ENCODE results near the gene POLR2I.
"Not testable (repeated sequence)": the region's sequence is repeated elsewhere in the genome, so short reads cannot be mapped to it uniquely, and the experiment has no call there.

Gene POLR2I

DNA sequence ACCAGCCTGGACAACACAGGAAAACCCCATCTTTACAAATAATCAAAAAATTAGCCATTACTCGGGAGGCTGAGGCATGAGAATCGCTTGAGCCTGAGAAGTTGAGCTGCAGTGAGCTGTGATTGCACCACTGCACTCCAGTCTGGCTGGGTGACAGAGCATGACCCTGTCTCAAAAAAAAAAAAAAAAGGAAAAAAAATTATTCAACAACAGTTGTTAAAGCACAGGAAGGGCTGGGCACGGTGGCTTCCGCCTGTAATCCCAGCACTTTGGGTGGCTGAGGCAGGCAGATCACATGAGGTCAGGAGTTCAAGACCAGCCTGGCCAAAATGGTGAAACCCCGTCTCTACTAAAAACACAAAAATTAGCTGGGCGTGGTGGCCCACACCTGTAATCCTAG lies 16.5 kb upstream of the POLR2I start:
- DNase-seq: not testable (repeated sequence)

DNA sequence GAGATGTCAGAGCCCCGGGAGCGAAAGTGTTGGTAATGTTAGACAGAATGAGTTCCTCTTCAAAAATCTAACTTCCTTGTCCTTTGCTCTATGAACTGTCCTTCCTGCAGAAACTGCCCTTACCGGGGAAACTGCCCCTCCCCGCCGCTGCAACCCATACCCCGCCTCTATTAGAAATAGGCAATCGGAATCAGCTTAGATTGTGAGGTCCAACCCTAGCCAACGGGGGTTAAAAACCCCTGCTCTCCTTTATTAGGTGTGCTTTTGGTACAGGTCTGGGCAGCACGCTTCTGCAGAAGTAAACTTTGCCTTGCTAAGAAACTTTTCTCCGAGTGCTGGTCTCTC lies 13.7 kb upstream of the POLR2I start:
- DNase-seq: no peak

DNA sequence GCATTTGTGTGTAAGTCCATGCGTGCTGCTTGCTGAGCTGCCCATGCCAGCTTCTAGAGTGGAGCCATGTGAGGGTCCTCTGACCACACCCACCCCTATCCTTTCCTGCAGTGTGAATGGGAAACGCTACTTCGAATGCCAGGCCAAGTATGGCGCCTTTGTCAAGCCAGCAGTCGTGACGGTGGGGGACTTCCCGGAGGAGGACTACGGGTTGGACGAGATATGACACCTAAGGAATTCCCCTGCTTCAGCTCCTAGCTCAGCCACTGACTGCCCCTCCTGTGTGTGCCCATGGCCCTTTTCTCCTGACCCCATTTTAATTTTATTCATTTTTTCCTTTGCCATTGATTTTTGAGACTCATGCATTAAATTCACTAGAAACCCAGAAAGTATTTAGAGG lies 10.9 kb upstream of the POLR2I start:
- DNase-seq: no peak

DNA sequence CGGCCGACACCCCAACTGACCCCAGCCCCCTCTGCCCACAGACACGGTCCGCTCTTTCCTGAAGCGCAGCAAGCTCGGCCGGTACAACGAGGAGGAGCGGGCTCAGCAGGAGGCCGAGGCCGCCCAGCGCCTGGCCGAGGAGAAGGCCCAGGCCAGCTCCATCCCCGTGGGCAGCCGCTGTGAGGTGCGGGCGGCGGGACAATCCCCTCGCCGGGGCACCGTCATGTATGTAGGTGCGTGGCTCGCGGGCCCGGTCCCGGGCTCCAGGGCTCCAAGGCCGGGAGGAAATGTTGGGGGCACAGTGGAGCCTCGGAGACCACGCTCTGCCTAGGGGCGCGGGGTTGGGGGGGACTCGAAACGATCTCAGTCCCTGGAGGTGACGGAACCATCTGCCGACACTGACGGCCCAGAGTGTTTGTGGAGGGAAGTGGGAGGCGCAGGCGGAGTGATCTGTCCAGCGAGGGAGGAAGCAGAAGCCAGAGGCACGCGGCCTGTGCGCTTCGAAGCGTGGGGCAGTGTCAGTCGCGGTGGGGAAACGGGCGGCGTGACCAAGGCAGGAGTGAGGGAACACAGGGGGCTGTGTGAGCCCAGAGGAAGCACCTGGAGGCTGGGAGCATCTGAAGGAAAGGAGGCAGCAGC lies 6.9 kb upstream of the POLR2I start:
- no peak for DNase-seq

DNA sequence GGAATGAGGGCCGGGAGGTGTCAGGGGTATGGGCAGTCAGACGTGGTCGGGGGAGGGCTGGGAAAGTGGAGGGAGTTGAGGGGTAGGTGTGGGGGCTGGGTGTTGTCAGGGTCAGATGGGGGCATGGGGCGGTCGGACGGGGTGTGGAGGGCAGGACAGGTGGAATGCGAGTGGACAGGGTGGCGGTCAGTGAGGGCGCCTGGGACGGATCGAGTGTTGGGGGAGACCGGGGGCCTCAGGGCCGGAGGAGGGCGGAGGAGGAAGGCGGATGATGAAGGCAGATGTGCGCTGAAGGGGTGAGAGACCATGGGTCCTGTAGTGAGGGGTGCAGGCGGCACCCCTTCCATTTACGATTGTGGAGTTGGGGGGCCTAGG lies 6.3 kb upstream of the POLR2I start:
- DNase-seq: no peak

DNA sequence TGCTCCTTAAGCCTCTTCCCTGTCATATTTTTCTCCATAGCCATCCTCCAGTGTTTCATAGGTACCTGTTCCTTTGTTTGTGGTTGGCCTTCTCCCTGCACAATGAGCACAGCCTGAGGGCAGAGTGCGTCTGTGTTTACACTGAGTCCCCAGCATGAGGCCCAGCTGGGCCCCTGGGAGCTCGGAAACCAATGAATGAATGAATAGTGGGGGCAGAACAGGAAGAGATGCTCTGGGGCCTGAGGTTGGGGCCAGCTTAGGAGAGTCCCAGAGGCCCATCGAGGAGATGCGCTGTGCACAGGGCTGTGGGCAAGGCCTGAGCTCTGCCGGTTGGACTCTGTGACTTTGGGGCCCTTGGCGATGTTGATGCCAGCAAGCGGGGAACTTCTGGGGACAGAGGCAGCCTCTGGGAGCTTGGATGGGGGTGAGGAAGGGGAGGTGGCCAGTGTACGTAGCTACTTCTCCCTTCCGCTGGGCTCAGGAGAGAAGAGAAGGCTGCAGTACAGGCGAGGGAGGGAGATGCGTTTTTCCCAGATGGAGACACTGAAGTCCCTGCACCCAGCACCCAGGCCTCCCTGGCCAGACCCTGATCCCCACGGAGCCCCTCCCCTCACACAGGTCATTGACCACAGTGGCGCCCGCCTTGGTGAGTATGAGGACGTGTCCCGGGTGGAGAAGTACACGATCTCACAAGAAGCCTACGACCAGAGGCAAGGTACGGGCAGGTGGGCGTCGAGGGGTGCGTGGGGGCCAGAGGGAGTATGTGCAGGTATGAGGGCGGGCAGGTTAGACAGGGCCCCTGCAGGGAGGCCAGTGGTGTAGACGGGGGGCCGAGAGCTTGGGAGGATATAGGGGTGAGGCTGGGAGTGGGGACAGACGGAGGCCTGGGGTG lies 5.7 kb upstream of the POLR2I start:
- no peak for DNase-seq

DNA sequence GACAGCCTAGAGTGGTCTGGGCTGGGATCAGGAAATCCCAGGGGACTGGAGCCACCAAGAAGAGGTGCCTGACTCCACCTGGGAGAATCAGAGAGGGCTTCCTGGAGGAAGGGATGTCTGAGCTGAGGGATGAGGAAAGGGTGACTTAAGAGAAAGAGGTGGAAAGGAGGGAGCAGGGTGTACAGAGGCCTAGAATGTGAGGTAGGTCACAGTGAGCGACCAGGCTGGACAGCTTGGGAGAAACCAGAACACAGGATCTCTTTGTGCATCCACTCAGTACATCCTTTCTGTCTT lies 1.6 kb upstream of the POLR2I start:
- DNase-seq: no peak

DNA sequence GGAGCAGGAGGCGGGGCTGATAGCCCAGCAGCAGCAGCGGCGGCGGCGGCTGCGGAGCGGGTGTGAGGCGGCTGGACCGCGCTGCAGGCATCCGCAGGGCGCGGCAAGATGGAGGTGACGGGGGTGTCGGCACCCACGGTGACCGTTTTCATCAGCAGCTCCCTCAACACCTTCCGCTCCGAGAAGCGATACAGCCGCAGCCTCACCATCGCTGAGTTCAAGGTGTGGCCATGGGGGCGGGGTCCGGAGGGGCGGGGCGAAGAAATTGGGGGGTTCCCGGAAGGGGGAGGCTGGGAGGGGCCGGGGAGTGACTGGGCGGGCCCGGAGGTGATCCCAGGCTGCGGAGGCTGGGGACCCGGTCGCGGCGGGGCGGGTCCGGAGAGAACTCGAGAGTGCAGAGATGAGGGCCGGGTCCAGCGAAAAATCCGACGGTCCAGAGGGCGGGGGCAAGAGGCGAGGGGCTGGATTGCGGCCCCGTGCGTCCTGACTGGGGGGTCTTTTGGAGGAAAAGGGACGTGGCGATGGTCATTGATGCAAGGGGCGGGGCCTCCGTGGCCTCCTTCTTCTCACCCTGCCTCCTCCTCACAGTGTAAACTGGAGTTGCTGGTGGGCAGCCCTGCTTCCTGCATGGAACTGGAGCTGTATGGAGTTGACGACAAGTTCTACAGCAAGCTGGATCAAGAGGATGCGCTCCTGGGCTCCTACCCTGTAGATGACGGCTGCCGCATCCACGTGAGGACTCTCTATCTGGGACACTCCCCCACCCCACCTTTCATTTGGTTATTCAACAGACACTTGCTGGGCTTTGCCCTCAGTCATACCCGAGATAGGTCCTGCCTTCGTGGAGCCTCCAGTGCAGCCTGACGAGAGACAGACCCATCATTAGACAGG lies 1.0 kb upstream of the POLR2I start, which contains the start of gene TBCB:
Gene TBCB, plus strand, starts transcription at position 16 of the 891 bp plus-strand sequence. Its CDS starts 93 bp downstream, at position 109.
- DNase-seq: no peak

DNA sequence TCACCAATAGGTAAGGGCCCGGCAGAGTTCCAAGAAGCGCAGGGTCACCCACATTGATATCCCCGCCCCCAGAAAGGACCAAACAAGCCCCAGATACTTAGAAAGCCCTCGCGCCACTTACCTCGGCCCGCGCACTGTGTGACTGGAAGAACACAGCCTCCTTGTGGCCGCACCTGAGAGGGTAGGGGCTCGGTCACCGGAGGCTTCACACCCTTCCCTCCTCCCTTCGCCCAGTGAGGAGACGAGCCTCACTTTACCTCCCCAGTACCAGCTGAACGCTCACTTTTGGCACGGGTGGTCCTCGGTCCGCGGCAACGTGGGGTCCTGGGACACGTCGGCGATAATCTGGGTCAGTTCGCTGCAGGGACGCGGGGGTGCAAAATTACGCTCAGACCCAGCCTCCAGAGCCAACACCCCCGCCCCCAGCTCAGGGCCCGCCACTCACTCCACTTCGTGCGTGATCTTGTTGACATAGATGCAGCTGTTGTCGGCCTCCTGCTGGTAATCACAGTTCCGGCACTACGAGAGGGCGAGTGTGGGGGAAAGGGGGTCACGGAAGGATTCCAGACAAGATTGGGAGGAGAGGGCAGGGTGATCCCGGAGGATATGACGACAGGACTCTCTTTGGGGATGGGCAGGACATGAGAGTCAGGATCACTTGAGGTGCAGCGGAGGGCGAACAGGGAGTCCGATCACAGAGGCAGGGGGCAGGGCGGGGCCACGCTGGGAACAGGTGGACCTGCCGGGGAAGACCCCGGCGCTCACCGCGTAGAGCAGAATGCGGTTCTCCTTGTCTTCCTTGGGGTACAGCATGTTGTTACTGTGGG lies 568 bp downstream of the POLR2I start:
- no peak for DNase-seq

DNA sequence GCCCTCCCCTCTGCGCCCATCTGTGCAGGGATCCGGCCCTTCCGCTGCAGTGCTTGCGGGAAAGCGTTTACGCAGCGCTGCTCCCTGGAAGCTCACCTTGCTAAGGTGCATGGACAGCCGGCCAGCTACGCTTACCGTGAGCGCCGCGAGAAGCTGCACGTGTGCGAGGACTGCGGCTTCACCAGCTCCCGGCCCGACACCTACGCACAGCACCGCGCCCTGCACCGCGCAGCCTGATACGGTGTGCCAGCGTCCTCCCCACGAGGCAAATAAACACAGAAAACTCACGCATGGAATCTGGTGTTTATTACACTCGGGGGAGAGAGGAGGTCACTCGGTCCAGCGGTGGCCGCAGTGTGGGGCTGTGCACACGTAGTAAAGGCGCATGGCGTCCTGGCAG lies 1.2 kb downstream of the POLR2I start:
- no peak for DNase-seq

DNA sequence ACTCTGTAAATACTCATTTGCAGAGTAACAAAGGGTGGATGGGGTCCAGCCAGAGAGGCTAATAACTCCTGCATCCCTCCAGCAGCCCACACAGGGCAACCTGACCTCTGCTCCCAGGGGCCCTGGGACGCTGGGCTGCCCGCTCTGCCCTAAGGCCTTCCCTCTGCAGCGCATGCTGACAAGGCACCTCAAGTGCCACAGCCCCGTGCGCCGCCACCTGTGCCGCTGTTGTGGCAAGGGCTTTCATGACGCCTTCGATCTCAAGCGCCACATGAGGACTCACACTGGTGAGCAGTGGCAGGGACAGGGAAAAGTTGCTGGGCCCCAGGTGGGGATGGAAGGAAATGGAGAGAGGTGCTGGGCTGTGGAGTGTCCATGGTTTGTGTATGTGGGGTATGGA lies 2.0 kb downstream of the POLR2I start:
- DNase-seq: no peak

DNA sequence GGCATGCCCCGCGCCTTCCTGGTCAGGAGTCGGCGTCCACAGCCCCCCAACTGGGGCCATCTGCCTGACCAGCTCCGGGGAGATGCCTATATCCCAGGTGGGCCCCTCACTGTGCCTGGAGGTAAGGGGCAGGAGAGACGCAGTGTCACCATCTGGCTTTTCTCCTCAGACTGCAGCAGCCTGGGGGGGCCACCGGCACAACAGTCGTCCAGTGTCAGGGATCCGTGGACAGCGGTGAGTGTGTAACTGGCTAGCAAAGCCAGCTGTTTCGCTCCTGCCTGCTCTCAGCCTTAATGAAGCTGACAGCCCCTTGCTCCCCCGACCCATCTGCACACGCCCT lies 3.5 kb downstream of the POLR2I start:
- DNase-seq: no peak

DNA sequence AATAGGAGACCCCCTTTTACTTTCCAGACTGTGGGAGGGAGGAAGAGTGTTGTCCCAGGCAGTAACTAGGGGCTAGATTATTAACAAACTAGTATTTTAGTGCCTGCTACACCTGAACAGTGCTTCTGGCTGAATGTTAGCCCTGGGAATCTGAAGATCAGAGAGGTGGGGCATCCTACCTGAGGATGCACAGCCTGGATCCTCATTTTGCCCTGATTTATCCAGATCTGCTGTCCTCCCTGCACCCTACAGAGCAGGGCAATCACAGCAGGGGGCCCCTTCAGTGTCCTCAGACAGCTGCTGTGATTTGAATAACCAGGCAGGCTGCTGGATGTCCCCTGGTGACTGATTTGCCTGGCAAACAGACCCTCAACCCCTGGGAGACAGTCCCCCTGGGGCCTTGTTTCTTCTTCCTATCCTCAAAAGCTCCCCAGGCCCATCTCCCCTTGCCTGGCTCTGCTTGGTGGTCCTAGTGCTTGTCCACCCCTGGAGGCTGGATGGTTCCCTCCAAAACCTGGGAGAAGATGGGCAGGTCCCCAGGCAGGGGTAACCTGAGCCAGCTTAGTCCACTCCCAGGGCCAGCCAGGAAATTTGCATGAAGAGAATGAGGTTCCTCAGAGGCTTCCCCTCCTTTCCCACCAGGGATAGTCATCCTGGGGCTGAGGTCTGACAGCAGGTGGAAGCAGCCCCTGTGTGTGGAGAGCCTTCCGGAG lies 4.0 kb downstream of the POLR2I start, which contains the start of gene OVOL3:
Gene OVOL3, plus strand, starts transcription at position 657 of the 713 bp plus-strand sequence. CDS start 60 bp downstream, outside the sequence.
- peak; percentile 31 for DNase-seq

DNA sequence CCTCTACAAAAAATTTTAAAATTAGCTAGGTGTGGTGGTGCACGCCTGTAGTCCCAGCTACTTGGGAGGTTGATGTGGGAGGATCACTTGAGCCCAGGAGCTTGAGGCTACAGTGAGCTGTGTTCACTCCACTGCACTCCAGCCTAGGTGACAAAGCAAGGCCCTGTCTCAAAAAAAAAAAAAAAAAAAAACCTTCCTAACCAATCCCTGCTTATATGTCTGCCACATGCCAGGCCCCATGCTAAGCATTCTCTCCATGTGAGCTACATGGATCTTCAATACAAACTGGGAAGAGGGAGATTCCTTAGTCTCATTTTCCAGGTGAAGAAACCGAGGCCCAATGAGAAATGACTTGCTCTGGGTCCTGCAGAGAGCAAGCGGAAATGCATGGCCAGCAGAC lies 6.0 kb downstream of the POLR2I start:
- no peak for DNase-seq

DNA sequence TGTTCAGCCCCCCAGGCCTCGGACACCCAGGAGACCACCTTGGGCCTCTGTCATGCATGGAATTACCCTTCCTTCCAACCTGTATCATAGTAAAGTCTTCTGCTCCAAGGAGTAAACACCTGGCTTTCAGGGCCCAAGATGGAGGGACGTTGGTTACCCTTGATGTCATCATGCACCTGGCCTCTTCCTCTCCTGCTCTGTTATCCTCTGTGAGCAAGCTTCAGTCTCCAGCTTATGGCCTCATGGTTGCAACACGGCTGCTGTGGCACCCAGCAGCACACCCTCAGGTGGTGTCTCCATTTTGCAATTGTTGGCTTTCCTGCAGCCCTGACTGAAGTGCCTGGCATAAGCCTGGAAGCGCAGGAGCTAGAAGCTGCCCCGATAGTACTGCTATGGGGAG lies 7.7 kb downstream of the POLR2I start:
- DNase-seq: no peak

DNA sequence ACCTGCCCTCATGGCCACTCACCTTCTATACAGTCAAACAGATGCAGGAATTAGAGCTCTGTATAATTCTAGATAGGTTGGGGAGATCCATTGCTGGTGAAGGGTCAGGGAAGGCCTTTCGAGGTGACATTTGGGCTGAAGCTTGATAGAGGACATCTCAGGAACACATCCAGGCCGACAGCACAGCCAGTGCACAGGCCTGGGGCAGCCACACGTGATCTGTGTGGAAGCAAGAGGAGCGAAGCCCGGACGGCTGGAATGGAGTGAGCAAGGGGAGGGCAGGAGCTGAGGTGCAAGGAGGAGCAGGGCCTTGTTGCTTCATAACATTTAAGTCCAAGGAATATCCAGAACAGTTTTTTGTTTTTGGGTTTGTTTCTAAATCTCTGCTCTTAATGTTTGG lies 8.2 kb downstream of the POLR2I start:
- DNase-seq: no peak

DNA sequence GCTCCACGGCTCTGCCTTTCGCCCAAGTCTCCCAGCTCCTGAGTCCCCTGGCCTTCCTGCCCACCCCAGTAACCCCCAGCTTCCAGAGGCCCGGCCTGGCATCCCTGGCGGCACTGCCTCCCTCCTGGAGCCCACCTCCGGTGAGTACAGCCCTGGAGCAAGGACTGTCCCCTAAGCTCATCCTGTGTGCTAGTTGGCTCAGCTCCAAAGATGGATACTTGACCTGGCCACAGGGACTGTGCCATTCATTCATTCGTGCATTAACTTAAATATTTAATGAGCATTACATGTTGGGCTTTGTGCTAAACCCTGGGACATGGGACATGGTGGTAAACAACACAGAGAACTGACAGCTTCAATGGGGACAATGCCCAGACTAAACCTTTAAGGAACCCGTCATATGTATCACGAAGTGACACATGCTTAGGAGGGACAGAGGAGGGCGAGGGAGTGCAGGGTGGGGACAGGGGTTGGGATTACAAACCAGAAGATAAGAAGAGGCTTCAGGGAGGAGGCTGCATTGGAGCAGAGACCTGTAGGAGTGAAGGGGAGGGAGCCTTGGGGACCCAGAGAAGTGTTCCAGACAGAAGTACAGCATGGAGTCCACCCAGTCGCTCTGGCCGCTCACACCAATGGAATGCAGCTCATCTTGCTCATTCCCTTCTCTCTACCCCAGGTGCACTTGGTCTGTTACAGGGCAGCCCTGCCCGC lies 10.7 kb downstream of the POLR2I start:
- no peak for DNase-seq

DNA sequence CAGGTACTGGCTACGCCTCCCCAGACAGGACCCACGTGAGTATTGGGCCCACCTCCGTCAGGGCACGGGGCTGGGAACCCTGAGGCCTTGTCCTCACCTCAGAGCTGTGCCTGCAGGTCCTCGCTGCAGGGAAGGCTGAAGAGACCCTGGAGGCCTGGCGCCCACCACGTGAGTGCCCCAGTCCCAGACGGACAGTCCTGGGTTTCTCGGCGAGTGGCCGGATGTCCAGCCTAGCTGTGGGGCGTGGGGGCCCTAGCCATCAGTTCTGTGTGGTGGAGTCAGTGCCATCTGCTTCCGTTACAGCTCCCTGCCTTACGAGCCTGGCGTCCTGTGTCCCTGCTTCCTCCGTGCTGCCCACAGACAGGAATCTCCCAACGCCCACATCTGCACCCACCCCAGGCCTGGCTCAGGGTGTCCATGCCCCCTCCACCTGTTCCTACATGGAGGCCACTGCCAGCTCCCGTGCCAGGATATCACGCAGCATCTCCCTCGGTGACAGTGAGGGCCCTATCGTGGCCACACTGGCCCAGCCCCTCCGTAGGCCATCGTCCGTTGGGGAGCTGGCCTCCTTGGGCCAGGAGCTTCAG lies 11.5 kb downstream of the POLR2I start:
- no peak for DNase-seq

DNA sequence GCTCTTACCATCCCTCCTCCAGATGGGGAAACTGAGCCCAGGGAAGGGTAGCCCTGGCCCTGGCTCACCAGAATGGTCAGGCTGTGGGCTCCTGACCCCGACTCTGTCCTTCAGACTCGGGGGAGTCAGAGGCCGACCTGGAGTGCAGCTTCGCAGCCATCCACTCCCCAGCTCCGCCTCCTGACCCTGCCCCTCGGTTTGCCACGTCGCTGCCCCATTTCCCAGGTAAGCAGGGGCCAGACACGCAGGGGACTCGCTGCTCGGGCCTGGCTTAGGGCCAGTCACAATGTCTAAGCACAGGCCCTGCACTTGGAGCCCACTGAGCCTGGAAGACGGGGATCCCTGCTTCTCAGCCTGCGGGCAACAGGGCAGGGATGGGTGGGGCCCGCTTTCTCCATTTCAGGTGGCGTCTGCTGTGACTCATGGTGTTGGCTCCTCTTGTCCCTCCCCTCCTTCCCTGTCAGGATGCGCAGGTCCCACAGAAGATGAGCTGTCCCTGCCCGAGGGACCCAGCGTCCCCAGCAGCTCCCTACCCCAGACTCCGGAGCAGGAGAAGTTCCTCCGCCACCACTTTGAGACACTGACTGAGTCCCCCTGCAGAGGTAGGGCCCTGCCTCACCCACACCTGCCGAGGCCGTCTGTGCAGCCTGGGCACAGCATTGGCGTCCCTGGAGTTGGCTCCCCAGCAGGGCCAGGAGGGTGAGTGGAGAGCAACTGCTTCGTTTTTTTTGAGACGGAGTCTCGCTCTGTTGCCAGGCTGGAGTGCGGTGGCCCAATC lies 12.9 kb downstream of the POLR2I start:
- DNase-seq: no peak

DNA sequence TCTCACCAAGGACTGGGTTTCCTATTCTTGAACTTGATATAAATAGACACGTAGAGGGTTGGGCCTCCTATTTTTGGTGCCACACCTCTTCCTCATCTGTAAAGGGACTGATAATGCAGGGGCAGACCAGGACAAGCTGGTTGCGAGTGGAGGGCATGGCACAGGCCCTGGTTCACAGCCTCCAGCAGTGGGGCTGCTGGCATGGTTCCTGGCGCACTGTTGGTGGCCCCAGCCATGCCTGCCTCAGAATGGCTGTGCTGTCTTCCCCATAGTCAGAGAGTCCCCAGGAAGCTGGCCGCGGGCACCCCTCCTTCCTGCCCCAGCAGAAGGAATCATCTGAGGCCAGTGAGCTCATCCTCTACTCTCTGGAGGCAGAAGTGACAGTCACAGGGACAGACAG lies 14.2 kb downstream of the POLR2I start:
- no peak for DNase-seq

All from NCI-H2107 (cell line).